Measurements from ENCODE around the gene GPD2. TPM values are rescaled to one million over a fixed set of nuclear protein-coding genes. Genes with fewer than 3 reads are reported as not detected.
A peak's percentile ranks its signal among the peaks of the same experiment; 100 is the strongest.

Gene GPD2
- total and polyA plus RNA-seq, 10 of the 15 experiments (the other 5 are each of a cell fraction or from before 2014, with no cell fraction given): 10.0 to 73.5 (median 43.4) TPM

GRCh38 chr2:156541229-156541628 lies 105.0 kb downstream of the GPD2 start:
- in situ Hi-C loops (cut with MboI): no loop called here
- Histone ChIP-seq H3K27ac (ENCODE audit: control insufficient read depth, insufficient read depth) (peak overlapping the region; percentile 37; the same call in 1 of the 2 replicates), H3K9me3 (replicated peaks; ENCODE audit: control insufficient read depth, insufficient read depth, low read length) (peaks cover 7% of the 10 kb centered on the region; the same call in 2 of the 3 replicates), H2AFZ (ENCODE audit: control insufficient read depth, low read depth, low read length) (no peak overlapping the region), H3K36me3 (ENCODE audit: control insufficient read depth in 2 of 2, insufficient read depth in 2 of 2, low read length in 1 of 2) (no peaks in the 10 kb centered on the region; a peak in 2 of 4 replicates), H3K4me3 (no peak overlapping the region), H3K4me1 (ENCODE audit: control insufficient read depth, insufficient read depth, low read length) (peaks cover 44% of the 10 kb centered on the region), H3K27me3 (replicated peaks in 1 of 2; ENCODE audit: control insufficient read depth in 2 of 2, insufficient read depth in 2 of 2, low read length in 1 of 2) (no peaks in the 10 kb centered on the region), H3K79me2 (ENCODE audit: control insufficient read depth, insufficient read depth, low read length) (no peaks in the 10 kb centered on the region), H3K4me2 (ENCODE audit: control insufficient read depth, insufficient read depth) (no peak overlapping the region; the same call in 1 of the 2 replicates), H3K9ac (ENCODE audit: control insufficient read depth, insufficient read depth, low read length) (no peak overlapping the region), H4K20me1 (ENCODE audit: control insufficient read depth, insufficient read depth) (no peaks in the 10 kb centered on the region)
- SMC1A ChIA-PET (ENCODE audit: uncharacterized antibody, unreplicated experiment): interaction anchor here (0.6 to 12.7 kb wide), 21 partner anchors 8 to 205 kb away, joined by 3 to 68 read pairs (median 4); no protein-coding TSS in a partner anchor
- TF ChIP-seq NFIC (IDR thresholded peaks at IDR 0.05; ENCODE audit: low read depth, low read length) (no peak), ESRRA (IDR thresholded peaks at IDR 0.05; ENCODE audit: low read length) (no peak), E2F8 (IDR thresholded peaks at IDR 0.05; ENCODE audit: low read depth, partially characterized antibody) (no peak), GABPA (IDR thresholded peaks at IDR 0.05; ENCODE audit: low read depth) (no peak), RBBP5 (conservative IDR thresholded peaks at IDR 0.05) (no peak), SUZ12 (IDR thresholded peaks at IDR 0.05; ENCODE audit: unreplicated experiment) (no peak), IRF4 (IDR thresholded peaks at IDR 0.05; ENCODE audit: low read depth, low read length) (no peak), PBX3 (IDR thresholded peaks at IDR 0.05; ENCODE audit: insufficient replicate concordance, low read depth, low read length) (no peak), NFYA (IDR thresholded peaks at IDR 0.05; ENCODE audit: borderline replicate concordance, low read depth, low read length) (no peak), ZSCAN29 (IDR thresholded peaks at IDR 0.05) (no peak), CEBPZ (IDR thresholded peaks at IDR 0.05; ENCODE audit: low read depth, low read length) (no peak), PKNOX1 (IDR thresholded peaks at IDR 0.05) (no peak), HDGF (IDR thresholded peaks at IDR 0.05) (no peak), EGR1 (IDR thresholded peaks at IDR 0.05; ENCODE audit: borderline replicate concordance in 1 of 2, low read depth in 2 of 2, low read length in 2 of 2) (no peak), NR2C1 (IDR thresholded peaks at IDR 0.05) (no peak), CREM (IDR thresholded peaks at IDR 0.05; ENCODE audit: low read depth) (no peak), BMI1 (IDR thresholded peaks at IDR 0.05; ENCODE audit: borderline replicate concordance) (no peak), CBFB (IDR thresholded peaks at IDR 0.05; ENCODE audit: low read depth) (no peak)
- RAD21 ChIA-PET (ENCODE audit: unreplicated experiment): interaction anchor here (0.8 to 2.6 kb wide), 8 partner anchors 20 to 206 kb away, joined by 3 to 17 read pairs (median 3); no protein-coding TSS in a partner anchor
- POLR2A ChIA-PET: interaction anchor here (0.6 to 1.3 kb wide), 7 partner anchors 11 to 207 kb away, joined by 3 to 7 read pairs (median 5); no protein-coding TSS in a partner anchor
- BruUV-seq (replicated peaks): no TSS peak
- ATAC-seq (0 out of 3 replicates have a peak, but pooled peaks have one; percentile 6), DNase-seq (ENCODE audit: low read depth, low spot score) (no peak), FAIRE-seq (no peak)
- CTCF ChIA-PET: interaction anchor here (1.2 to 3.2 kb wide), 5 partner anchors 15 to 206 kb away, joined by 3 to 10 read pairs (median 5); no protein-coding TSS in a partner anchor
- intact Hi-C loops (cut with micrococcal nuclease; ENCODE audit: unreplicated experiment): no loop called here

Measured in GM12878 (cell line).